ENCODE data around the gene TGFBI.

GRCh38 chr5:136062366-136063274 lies 33.8 kb downstream of the TGFBI start:
- TF ChIP-seq CTCF (conservative IDR thresholded peaks at IDR 0.05 in 1 of 2, IDR thresholded peaks at IDR 0.05 in 1 of 2; ENCODE audit: low read depth in 1 of 2, low read length in 2 of 2) (peak; percentile 45 to 57), EZH2 (IDR thresholded peaks at IDR 0.05; ENCODE audit: low read length, missing control alignments) (no peak)

Data from fibroblast of lung (primary cell).